K562 treated with DMSO at 1 percent for 24 hours (cell line): ENCODE measurements around the gene PGLYRP3. TPM values are rescaled to one million over a fixed set of nuclear protein-coding genes. Genes with fewer than 3 reads are reported as not detected.

Source experiments
- total RNA-seq: library from RNA; unstranded; fragments of 300-600 nt; gene quantifications from 2 replicates; pipeline ENCODE4 v1.2.3, GENCODE V29; 2022; ENCODE audit warnings: low read depth; ENCODE audit not compliant: insufficient read depth

PGLYRP3 gene, protein sequence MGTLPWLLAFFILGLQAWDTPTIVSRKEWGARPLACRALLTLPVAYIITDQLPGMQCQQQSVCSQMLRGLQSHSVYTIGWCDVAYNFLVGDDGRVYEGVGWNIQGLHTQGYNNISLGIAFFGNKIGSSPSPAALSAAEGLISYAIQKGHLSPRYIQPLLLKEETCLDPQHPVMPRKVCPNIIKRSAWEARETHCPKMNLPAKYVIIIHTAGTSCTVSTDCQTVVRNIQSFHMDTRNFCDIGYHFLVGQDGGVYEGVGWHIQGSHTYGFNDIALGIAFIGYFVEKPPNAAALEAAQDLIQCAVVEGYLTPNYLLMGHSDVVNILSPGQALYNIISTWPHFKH
- total RNA-seq = 0.53 and 1.1 TPM in 2 replicates

DNA sequence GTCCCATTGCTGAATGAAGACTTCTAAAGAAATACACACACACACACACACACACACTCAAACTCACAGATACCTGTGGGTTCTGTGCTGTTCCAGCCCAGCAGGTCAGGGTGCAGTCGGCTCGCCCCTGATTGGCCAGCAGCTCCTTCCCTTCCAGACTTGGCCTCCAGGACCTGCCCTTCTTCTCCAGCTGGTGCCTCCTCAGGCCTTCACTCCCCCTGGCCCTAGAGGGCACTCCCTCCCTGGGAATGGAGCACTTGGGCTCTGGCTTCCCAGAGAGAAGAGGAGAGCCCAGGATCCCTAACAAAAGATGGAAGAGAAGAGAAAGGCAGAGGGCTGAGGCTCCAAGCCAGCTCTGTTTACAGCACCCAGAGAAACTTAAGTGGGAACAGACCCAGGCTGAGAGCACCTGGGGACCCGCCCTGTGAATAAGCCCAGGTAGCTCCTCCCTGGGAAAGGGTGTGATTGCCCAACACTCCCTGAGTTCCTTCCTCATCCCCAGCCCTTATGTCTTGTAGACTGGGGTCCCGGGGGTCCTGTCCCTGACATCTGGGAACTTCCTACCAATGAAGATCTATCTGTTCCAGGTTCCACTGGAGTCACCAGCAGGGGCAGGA is at the start of gene PGLYRP3:
Gene PGLYRP3, minus strand, starts transcription at position 383 of the 617 bp plus-strand sequence. CDS start 2,287 bp downstream, outside the sequence.

DNA sequence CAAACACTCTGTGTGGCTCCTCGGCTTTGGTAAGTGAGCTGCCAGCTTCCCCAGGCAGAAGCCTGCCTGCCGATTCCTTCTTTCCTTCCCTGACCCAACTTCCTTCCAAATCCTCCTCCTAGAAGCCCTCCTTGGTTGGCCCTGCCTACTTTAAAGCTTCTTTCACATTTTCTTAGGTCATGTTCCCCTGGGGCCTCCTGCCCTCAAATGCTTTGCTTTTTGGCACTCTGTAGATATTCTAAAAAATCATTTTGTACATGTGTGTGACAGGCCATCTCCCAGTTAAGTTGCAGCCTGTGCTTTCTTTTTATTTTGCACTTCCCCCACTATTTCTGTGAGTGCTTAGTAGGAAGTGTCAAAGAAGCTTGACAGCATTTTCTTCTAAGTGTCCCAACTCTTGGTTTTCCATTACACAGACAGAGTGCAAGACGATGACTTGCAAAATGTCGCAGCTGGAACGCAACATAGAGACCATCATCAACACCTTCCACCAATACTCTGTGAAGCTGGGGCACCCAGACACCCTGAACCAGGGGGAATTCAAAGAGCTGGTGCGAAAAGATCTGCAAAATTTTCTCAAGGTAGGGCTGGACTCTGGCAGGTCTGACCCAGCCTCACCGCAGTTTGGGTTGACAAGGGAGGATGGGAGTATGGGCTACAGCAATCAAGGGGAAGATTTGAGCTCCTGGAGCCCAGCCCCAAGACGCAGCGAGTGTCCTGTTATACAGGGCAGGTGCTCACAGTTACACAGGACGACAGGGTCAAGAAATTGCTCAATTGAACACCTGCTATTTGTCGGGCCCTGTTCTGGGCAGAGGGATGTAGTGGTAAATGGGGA is 45.3 kb upstream of the PGLYRP3 start, which contains the start of gene S100A9:
Gene S100A9, plus strand, starts transcription at position 2 of the 838 bp plus-strand sequence. Its CDS starts 430 bp downstream, at position 432.

DNA sequence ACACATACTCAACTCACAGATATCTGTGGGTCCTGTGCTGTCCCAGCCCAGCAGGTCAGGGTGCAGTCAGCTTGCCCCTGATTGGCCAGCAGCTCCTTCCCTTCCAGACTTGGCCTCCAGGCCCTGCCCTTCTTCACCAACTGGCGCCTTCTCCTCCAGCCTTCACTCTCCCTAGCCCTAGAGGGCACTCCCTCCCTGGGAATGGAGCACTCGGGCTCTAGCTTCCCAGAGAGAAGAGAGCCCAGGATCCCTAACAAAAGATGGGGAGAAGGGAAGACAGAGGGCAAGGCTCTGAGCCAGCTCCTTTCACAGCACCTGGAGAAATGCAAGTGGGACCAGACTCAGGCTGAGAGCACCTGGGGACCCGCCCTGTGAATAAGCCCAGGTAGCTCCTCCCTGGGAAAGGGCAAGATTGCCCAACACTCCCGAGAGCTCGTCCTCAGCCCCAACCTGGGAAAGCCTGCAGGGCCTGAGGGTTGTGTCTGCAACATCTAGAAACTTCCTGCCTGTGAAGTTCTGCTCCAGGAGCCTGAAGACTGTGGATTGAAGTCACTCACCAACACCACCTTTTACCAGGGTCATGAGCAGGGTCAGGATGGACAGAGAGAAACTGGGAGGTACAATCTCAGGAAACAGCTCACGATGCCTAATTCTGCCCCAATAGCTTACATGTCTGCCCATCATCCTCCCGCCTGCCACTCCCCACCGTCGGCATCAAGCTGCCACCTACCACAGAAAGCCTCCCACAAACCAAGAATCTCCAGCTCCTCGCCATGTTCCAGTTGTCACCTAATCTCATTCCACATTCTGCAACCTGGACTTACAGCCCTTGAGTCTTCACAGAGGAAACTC is 36.0 kb upstream of the PGLYRP3 start, which contains the start of gene PGLYRP4:
Gene PGLYRP4, minus strand, starts transcription at position 331 of the 852 bp plus-strand sequence. CDS start 909 bp downstream, outside the sequence.

DNA sequence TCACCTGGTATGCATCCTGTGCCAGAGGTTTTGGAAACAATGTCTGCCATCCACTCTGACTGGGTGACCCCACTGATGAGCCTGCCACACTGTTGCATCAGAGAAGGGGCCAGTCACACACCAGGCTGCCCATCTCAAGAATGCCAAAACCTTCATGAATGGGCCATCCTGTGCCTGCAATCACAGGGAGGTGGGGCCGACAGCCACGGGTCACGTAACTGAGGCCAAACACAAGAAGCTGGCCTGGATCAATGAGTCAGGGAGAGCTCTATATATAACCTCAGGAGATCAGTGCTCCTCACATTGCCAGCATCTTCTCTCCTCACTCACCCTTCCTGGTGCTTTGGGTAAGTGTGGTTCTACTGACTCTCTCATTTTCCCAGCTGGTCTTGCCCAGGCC is 53.4 kb downstream of the PGLYRP3 start, which contains the start of gene LORICRIN:
Gene LORICRIN, plus strand, starts transcription at position 301 of the 400 bp plus-strand sequence. CDS start 1,263 bp downstream, outside the sequence.

Other genes with a start within 250 kb of the PGLYRP3 start
- gene SPRR2B, start 241.3 kb downstream of the PGLYRP3 start, total RNA-seq = not detected in 2 replicates
- not detected in 2 replicates for gene SPRR2E, start 218.4 kb downstream of the PGLYRP3 start, total RNA-seq
- not detected in 2 replicates for gene SPRR2F, start 199.4 kb downstream of the PGLYRP3 start, total RNA-seq
- gene SPRR2G, start 162.1 kb downstream of the PGLYRP3 start, total RNA-seq = not detected in 2 replicates
- gene LELP1, start 109.5 kb downstream of the PGLYRP3 start, total RNA-seq = not detected in 2 replicates
- 0.74 and 1.4 TPM in 2 replicates for gene PRR9, start 95.4 kb downstream of the PGLYRP3 start, total RNA-seq
- not detected in 2 replicates for gene LORICRIN, start 53.3 kb downstream of the PGLYRP3 start, total RNA-seq
- 10.7 and 11.8 TPM in 2 replicates for gene PGLYRP4, start 35.9 kb upstream of the PGLYRP3 start, total RNA-seq
- gene S100A9, start 44.9 kb upstream of the PGLYRP3 start, total RNA-seq = not detected in 2 replicates
- not detected in 2 replicates for gene S100A12, start 62.7 kb upstream of the PGLYRP3 start, total RNA-seq
- gene S100A8, start 78.1 kb upstream of the PGLYRP3 start, total RNA-seq = not detected in 2 replicates
- 0.09 TPM in 1 of 2 replicates, not detected in the other for gene S100A7A, start 103.6 kb upstream of the PGLYRP3 start, total RNA-seq
- not detected in 2 replicates for gene S100A7, start 147.7 kb upstream of the PGLYRP3 start, total RNA-seq
- gene S100A6, start 223.0 kb upstream of the PGLYRP3 start, total RNA-seq = 14.1 and 19.7 TPM in 2 replicates
- gene S100A5, start 228.0 kb upstream of the PGLYRP3 start, total RNA-seq = not detected in 2 replicates
- 5.4 and 6.5 TPM in 2 replicates for gene S100A4, start 232.9 kb upstream of the PGLYRP3 start, total RNA-seq
- 0.44 TPM in 1 of 2 replicates, not detected in the other for gene S100A3, start 236.3 kb upstream of the PGLYRP3 start, total RNA-seq